ENCODE measurements around the gene ATF1. TPM values are rescaled to one million over a fixed set of nuclear protein-coding genes. Genes with fewer than 3 reads are reported as not detected.

ATF1 gene
- total and polyA plus RNA-seq, 10 of the 15 experiments (the other 5 are each of a cell fraction or from before 2014, with no cell fraction given) = 15.4 to 92.0 (median 33.6) TPM

- TF ChIP-seq NKRF (conservative IDR thresholded peaks at IDR 0.05) (peak; percentile 64; the same call in 1 of the 2 replicates), ZNF622 (IDR thresholded peaks at IDR 0.05) (no peak)
These were observed at the start of gene ATF1 (continued) for GRCh38 chr12:50763639-50764285.

GRCh38 chr12:50715174-50715573, 48.7 kb upstream of the ATF1 start:
- no peak overlapping the region for H3K4me2 ChIP-seq (ENCODE audit: control insufficient read depth, insufficient read depth)
- ChIA-PET POLR2A (no interaction called here), CTCF (interaction anchor here (0.8 to 1.2 kb wide), 2 partner anchors 9 to 10 kb away, joined by 3 read pairs; no protein-coding TSS in a partner anchor), SMC1A (ENCODE audit: uncharacterized antibody, unreplicated experiment) (interaction anchor here (0.7 to 0.9 kb wide), 3 partner anchors 12 to 326 kb away, joined by 3 read pairs; no protein-coding TSS in a partner anchor), RAD21 (ENCODE audit: unreplicated experiment) (no interaction called here)
- no peaks in the 10 kb centered on the region for H3K9me3 ChIP-seq (replicated peaks; ENCODE audit: control insufficient read depth, insufficient read depth, low read length)
- H3K4me1 ChIP-seq (ENCODE audit: control insufficient read depth, insufficient read depth, low read length) = no peaks in the 10 kb centered on the region
- H3K27ac ChIP-seq (ENCODE audit: control insufficient read depth, insufficient read depth) = no peak overlapping the region
- no peak overlapping the region for H3K4me3 ChIP-seq
- peaks cover 4 to 16% of the 10 kb centered on the region in 2 experiments for H3K36me3 ChIP-seq (ENCODE audit: control insufficient read depth in 2 of 2, insufficient read depth in 2 of 2, low read length in 1 of 2)
- no peaks in the 10 kb centered on the region for H3K27me3 ChIP-seq (replicated peaks in 1 of 2; ENCODE audit: control insufficient read depth in 2 of 2, insufficient read depth in 2 of 2, low read length in 1 of 2)
- FAIRE-seq = no peak
- BruUV-seq (replicated peaks) = no TSS peak
- no peak overlapping the region for H3K9ac ChIP-seq (ENCODE audit: control insufficient read depth, insufficient read depth, low read length)
- ATAC-seq = no peak
- no peak overlapping the region for H2AFZ ChIP-seq (ENCODE audit: control insufficient read depth, low read depth, low read length)
- WGBS (ENCODE audit: insufficient coverage, insufficient replicate concordance, low lambda C conversion rate, missing lambda C conversion rate) = 98% methylated on average over 2 of the region's 2 CpGs
- in situ Hi-C loops (cut with MboI) (no loop called here), intact Hi-C loops (cut with micrococcal nuclease; ENCODE audit: unreplicated experiment) (no loop called here)
- no peaks in the 10 kb centered on the region for H3K79me2 ChIP-seq (ENCODE audit: control insufficient read depth, insufficient read depth, low read length)
- no peak for DNase-seq (ENCODE audit: low read depth, low spot score)
- TF ChIP-seq NFYB (IDR thresholded peaks at IDR 0.05; ENCODE audit: insufficient read depth, low read depth, low read length) (no peak), SIN3A (IDR thresholded peaks at IDR 0.05; ENCODE audit: low read depth, low read length) (no peak), SUZ12 (IDR thresholded peaks at IDR 0.05; ENCODE audit: unreplicated experiment) (no peak), STAT1 (conservative IDR thresholded peaks at IDR 0.05) (no peak)
- H4K20me1 ChIP-seq (ENCODE audit: control insufficient read depth, insufficient read depth) = no peaks in the 10 kb centered on the region

Data from GM12878 (cell line).